HepG2 (cell line): ENCODE results near the gene CLRN3.

Source experiments
- EP300 ChIP-seq, 3 experiments: sonication (generic) in 1 of 3; formaldehyde crosslinking in 1 of 3; IDR thresholded peaks; 2 replicates each; pipeline versions ENCODE4 v1.5.1 to v1.6.1; 2011 to 2020; ENCODE audit warnings: low read depth in 2 of 3, low read length in 2 of 3, borderline replicate concordance in 1 of 3, improper control_type of control experiment in 1 of 3, mild to moderate bottlenecking in 1 of 3, missing genetic modification reagents in 1 of 3, moderate library complexity in 1 of 3
- POLR2A ChIP-seq, 2 experiments: IDR thresholded peaks; 2 replicates each; pipeline ENCODE4 v1.6.1; 2011; ENCODE audit warnings: low read depth in 2 of 2, low read length in 2 of 2, mild to moderate bottlenecking in 1 of 2, moderate library complexity in 1 of 2; ENCODE audit not compliant: insufficient read depth in 1 of 2
- SSRP1 ChIP-seq: IDR thresholded peaks from 2 replicates; pipeline ENCODE4 v1.6.1; 2016; ENCODE audit warnings: control low read depth
- TERF1 ChIP-seq: sonication (generic); formaldehyde crosslinking; IDR thresholded peaks from 2 replicates; pipeline ENCODE4 v1.8.0; 2022; ENCODE audit warnings: mild to moderate bottlenecking, missing genetic modification reagents, moderate library complexity
- ZBTB38 ChIP-seq: sonication (generic); formaldehyde crosslinking; IDR thresholded peaks from 2 replicates; pipeline ENCODE4 v1.5.1; 2020; ENCODE audit warnings: mild to moderate bottlenecking, missing genetic modification reagents

GRCh38 chr10:127830414-127830813, 62.3 kb downstream of the CLRN3 start:
- TF ChIP-seq TERF1 (CRISPR knock-in tag) (no peak), EP300 (IDR thresholded peaks at IDR 0.05; ENCODE audit: low read depth in 2 of 2, low read length in 2 of 2) (no peak), EP300 (CRISPR knock-in tag; IDR thresholded peaks at IDR 0.05; ENCODE audit: borderline replicate concordance) (no peak), ZBTB38 (CRISPR knock-in tag) (no peak), POLR2A (IDR thresholded peaks at IDR 0.05; ENCODE audit: insufficient read depth in 1 of 2, low read depth in 2 of 2, low read length in 2 of 2) (no peak), SSRP1 (CRISPR knock-in tag) (no peak)
